SK-N-MC (cell line): Measurements from ENCODE around the gene ACSS3.
"Not testable (repeated sequence)": the region's sequence is repeated elsewhere in the genome, so short reads cannot be mapped to it uniquely, and the experiment has no call there.

Experiments used
- EZH2 ChIP-seq: fragments of 200-600 bp; sonication (generic); IDR thresholded peaks from one replicate; pipeline ENCODE4 v1.6.1; 2017; ENCODE audit warnings: antibody characterized with exemption
- FOXP2 ChIP-seq: optimal IDR thresholded peaks from 2 replicates; pipeline ENCODE3; 2011; ENCODE audit warnings: mild to moderate bottlenecking, moderate library complexity; ENCODE audit not compliant: insufficient read depth; ENCODE audit errors: extremely low read length, control extremely low read depth
- POLR2AphosphoS5 ChIP-seq: IDR thresholded peaks from 2 replicates; pipeline ENCODE4 v1.6.1; 2012; ENCODE audit warnings: mild to moderate bottlenecking, low read depth, low read length, borderline replicate concordance

- TF ChIP-seq EZH2, POLR2AphosphoS5, FOXP2: not testable (repeated sequence)
Observed at GRCh38 chr12:81119069-81119468, 41.2 kb downstream of the ACSS3 start.
